ENCODE measurements around the gene TTC28.
"Not testable (repeated sequence)": the region's sequence is repeated elsewhere in the genome, so short reads cannot be mapped to it uniquely, and the experiment has no call there.

The TTC28 gene

DNA sequence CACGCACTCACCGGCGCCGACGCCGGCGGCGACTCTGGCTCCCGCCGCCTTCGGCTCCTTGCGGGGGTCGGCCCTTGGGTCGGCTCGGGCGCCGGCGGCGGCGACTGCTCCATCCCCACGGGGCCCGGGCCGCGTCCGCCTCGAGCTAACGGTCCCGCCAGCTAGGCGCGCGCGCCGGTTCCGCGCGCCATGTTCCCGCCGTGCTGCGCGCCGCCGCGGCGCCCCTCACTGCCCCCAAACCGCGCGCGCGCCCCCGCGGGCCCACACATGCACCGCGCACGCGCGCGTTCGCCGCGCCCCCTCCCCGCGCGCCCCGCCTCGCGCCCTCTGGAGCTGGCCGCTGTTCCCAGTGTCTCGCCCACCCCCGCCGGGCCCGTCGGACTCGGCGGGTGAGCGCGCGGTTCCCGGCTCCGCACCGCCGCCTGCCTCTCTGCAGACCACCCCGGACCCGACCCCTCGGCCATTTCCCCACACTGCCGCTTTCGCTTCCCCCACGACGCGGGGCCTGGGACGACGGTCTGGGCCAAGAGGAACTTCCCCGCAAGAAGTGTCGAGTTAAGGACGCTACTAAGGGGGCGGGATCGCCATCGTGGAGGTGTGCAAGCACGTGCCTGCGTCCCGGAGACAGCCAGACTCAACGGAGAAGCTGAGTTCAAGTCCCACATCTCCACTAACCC, at the start of gene TTC28:
TSS of gene TTC28 (minus strand) at position 230 of the 677 bp plus-strand sequence. CDS start at position 113, 117 bp downstream.
- DNase-seq, result peak in 1 of 2 donors; percentile 37

DNA sequence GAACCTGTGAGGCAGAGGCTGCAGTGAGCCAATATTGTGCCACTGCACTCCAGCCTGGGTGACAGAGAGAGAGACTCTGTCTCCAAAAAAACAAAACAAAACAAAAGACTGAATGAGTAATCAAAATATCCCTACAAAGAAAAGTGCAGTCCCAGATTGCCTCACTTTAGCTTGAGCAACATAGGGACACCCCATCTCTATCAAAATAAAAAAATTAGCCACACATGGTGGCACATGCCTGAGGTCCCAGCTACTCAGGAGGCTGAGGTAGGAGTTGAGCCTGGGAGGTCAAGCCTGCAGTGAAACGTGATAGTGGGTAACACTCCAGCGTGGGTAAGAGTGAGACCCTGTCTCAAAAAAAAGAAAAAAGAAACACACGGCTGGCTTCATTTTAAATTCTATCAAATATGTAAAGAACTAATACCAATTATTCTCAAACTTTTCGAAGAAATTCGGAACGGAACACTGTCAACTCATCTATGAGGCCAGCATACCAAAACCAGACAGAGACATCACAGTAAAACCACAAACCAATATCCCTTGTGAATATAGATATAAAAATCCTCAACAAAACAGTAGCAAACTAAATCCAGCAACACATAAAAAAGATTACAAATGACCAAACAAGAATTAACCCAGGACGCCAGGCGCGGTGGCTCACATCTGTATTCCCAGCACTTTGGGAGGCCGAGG, 49.1 kb upstream of the TTC28 start:
- DNase-seq, result no peak

DNA sequence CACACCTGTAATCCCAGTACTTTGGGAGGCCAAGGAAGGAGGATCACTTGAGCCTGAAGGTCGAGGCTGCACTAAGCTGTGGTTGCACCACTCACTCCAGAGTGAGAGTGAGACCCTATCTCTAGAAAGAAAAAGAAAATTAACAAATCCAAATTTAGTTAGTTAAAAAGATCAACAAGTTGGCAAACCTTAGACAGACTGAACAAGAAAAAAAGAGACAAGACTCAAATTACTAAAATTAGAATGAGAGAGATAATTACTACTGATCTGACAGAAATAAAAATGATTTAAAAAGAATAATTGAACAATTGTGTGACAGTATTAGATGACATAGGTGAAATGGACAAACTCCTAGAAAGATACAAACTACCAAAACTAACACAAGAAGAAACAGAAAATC, 48.4 kb upstream of the TTC28 start:
- DNase-seq, result no peak

DNA sequence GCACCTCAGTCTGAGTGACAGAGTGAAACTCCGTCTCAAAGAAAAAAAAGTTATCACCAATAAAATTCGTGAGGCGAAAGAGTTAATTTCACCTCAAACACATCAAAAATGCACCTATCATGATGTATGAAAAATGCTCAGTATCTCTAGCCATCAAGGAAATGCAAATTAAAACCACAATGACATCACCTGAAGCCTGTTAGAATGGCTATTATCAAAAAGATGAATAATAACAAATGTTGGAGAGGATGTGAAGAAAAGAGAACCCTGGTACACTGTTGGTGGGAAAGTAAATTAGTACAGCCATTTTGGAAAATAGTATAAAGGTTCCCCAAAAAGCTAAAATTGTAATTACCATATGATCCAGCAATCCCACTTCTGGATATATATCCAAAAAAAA, 38.4 kb upstream of the TTC28 start:
- no peak for DNase-seq

DNA sequence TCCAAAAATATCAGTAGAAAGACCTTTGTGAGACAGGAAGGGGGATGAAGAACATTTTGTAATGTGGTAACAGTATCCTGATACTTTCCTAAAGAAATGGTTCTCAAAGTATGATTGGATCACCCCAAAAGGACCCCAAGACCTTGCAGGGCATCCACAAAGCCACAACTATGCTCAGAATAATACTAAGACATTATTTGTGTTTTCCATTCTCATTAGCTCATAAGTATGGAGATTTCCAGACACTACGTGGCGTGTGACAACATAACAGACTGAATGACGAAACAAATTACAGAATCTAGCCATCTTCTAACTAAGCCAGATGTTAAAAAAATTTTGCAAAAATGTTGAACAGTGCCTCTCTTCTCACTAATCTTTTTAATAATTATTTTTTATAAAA, 37.0 kb upstream of the TTC28 start:
- no peak for DNase-seq

DNA sequence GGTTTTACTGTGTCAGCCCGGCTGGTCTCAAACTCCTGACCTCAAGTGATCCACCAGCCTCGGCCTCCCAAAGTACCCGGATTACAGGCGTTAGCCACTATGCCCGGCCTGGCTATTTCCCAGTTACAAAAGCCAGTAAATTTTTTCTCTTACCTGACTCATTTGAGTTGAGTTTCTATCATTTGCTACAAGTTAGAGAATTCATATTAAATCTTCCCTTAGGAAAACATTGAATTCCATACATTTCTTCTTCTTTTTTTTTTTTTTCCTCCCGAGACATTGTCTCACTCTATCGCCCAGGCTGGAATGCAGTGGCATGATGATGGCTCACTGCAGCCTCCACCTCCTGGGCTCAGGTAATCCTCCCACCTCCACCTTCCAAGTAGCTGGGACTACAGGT, 36.0 kb upstream of the TTC28 start:
- DNase-seq, result no peak

DNA sequence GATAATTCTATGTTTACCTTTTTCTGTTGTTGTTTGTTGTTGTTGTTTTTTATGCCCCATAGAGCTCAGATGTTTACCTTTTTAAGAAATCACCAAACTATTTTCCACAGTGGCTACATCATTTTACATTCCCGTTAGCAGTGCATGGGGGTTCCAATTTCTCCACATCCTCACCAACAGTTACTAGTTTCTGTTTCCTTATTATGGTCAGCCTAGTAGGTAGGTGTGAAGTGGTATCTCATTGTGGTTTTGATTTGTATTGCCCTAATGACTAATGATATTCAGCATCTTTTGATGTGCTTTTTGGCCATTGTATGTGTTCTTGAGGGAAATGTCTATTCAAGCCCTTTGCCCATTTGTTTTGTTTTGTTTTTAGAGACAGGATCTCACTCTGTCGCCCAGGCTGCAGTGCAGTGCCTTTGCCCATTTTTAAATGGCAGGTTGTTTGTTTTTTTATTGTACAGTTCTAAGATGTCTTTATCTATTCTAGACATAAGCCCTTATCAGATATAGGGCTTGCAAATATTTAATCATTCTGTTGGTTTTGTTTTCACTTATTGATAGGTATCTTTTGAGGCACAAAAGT, 34.5 kb upstream of the TTC28 start:
- no peak for DNase-seq

DNA sequence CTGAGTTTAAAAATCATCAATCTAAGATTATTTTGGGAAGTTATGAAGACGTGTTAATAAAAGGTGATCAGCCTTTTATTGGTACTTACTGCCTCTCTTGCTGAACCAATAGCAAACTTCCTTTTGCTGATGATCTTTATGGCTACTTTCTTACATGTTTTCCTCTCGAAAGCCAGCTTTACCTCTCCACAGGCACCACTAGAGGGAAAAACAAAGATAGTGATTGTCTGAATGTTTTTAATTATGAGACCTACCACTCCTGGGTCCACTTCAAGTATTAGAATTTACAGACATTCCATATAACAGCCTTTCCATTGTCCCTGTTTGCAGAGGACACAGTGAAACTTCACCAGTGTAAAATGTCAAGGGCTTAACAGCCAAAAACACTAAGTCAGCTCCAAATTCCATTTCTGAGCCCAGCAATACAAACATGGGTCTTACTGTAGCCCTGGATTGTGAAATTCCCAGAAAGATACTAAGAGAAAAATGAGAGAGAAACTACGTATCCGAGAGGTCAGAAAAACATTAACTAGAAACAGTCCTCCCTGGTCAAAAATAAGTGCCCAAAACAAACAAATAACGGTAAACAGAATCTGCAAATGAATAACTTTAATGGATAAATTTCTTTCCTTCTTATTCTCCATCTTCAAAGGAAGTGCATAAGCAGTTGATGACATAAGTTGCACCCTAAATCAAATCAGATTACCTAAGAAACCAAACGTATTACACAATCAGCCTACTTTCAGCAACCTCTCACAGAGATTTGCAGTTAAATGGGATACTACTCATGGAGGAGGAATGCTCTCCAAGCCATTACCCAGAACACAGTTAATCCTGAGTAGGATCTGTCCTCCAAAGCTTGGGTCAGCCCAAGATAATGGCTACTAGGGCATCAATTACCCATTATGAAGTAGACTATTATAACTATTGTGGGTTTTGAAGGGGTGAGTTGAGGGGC, 32.5 kb upstream of the TTC28 start:
- no peak for DNase-seq

DNA sequence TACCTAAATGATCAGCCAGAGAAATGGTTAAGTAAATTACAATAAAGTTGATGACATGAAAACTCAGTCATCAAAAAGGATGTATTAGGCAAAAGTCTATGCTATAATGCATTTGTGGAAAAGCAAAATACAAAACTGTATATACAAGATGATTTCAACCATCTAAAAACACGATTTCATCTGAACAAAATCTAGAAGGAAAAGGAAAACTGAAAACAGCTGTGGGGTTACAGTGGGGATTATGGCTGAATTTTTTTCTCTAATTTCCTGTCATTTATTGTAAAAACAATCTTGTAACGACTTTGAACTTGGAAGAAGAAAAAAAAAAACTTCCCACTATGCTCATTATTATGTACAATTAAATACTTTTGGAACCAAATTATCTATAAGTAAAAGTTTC, 31.7 kb upstream of the TTC28 start:
- DNase-seq, result no peak

DNA sequence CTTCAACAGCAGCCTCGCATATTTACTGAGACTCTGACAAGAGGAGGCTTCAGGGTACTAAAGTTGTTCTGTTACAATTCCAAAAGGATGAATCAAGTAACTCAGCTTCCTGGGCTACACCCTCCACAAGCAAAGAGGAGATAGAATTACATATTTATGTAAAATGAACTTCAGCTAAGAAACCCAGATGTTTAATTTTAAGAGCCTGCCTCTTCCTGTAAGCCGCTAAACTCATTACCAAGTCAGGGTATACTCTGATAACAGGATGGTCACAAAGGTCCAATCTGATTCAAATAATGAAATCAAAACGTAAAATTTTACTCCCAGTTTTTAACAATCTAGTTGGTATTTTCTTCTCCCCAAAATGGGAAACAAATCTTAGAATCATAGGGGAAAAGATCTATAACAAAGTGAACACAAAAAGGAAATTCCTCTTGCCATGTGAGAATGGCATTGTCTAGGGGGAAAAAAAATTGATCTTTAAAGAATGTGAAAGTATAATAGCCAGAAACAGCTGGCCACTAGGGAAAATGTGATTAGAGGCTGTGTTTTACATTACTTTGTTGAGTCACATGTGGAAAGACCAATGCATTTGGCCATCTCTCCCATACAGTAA, 31.0 kb upstream of the TTC28 start:
- no peak for DNase-seq

DNA sequence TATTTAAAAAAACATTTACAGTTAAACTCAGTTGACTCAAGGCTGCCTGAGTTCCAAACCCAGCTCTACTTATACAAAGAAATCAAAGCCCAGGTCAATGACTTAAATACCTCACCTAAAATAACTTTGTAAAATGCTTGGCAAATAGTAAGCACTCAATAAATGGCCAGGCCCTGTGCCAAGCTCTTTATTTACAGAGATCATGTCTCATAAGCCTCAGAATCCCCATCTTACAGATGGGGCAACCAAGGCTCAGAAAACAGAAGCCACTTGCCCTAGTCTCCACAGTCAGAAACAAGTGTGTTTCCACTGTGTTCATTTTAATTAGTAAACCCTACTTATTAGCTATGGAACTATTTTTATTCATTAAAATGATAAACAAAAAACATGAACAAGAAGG, 30.5 kb upstream of the TTC28 start:
- no peak for DNase-seq

DNA sequence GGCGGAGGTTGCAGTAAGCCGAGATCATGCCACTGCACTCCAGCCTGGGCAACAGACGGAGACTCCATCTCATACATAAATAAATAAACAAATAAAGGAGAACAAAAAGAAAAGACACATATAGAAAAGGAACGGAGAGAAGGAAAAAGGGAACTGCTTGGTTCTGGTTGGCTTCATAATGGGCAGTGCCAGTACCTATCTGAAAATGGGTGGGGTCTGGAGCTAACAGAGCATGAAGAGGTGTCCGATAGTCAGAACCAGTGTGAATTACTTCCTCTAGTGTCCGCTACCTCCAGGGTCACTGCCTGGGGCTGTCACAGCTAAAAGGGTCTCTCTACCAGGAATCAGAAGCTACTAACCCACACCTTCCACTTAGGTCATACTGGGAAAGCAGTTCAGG, 27.2 kb upstream of the TTC28 start:
- DNase-seq, result no peak

DNA sequence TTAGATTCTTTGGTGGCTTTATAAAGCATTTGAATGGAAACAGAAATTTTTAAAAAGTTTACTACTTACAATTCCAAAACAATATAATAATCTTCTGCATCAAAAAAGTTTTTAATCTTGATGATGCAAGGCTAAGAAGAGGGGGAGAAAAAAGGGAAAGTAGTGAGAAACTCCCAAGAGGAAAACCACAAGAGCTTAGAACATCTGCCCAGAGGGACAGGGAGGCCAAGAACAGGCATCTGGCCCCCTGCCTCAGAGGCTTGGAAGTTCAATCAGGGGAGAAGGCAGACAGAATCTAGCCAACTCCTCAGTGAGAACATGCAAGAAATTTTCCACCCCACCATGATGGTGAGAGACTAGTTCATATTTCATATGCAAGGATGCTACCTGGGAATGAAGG, 23.8 kb upstream of the TTC28 start:
- no peak for DNase-seq

DNA sequence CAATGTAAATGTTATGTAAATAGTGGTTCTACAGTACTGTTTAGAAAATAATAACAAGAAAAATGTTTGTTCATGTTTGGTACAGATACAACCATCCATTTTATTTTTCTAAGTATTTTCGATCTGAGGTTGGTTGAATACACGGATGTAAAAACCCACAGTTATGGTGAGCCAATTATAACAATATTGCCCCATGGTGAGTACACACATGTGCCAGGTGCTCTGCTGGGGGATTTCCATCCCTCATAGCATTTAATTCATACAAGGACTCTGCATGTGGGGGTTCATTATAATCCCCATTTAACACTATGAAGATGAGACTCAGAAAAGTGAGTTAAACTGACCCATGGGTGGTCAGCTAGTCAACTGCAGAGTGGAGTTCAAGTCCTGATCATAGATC, 23.3 kb upstream of the TTC28 start:
- DNase-seq, result no peak

DNA sequence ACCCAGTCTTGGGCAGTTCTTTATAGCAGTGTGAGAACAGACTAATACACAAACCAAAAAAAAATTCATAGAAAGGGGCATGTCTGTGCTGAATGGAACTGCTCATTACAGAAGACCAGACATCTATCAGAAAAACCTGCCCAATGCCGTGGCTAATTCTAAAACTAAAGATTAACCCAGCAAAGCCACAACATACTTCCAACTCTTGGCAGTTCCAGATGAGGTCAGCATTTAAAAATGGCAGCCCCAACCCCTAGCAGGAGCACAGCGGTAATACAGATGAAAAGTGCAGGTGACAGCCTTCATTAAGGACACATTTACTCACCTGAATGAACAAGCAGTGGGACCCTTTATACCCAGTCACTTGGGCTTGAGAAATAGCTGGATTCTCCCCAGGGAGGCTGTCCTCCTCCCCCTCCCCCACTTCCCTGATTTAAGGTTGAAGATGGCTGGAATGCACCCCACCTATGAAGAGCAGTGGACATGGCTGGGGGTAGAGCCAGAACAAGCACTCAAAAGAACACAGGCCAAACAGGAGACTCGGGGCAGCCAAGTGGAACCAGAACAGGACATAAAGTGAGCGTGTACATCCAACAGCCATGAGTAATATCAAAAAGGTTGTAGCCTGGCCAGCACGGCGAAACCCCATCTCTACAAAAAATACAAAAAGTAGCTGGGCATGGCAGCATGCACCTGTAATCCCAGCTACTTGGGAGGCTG, 13.6 kb upstream of the TTC28 start:
- not testable (repeated sequence) for DNase-seq

DNA sequence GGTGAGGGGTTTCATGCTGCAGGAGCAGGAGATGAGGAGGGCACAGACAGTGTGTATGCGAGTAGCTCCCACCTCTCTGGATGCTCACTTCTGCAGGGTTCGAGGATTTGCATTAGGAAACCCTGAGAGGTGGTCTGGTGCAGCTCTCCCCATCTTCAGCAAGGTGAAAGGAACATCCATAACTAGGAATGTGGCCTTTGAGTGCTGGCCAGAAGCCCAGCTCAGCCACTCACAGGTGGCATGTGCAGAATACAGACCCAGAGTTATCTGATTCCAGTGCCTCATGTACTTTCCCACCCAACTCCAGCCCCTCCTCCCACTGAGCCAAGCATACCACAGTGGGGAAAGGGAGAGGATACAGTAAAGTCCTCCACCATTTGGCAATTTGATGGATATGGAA, 10.2 kb upstream of the TTC28 start:
- DNase-seq, result not testable (repeated sequence)

DNA sequence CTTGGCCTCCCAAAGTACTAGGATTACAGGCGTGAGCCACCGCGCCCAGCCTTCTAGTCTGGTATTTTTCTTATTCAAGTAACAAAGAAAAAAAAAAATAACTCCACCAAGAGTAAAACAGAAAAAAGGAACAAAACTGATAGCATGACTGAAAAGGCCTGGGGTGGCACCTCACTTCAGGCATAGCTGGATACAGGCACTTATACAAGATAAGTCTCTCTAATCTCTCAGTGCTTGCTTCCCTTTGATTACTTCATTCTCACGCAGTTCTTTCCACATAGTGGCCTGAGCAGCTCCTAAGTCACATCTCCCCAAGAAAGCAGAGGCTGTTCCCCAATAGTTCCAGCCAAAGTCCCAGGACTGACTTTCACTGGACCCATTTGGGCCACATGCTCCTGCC, 3.3 kb upstream of the TTC28 start:
- not testable (repeated sequence) for DNase-seq

DNA sequence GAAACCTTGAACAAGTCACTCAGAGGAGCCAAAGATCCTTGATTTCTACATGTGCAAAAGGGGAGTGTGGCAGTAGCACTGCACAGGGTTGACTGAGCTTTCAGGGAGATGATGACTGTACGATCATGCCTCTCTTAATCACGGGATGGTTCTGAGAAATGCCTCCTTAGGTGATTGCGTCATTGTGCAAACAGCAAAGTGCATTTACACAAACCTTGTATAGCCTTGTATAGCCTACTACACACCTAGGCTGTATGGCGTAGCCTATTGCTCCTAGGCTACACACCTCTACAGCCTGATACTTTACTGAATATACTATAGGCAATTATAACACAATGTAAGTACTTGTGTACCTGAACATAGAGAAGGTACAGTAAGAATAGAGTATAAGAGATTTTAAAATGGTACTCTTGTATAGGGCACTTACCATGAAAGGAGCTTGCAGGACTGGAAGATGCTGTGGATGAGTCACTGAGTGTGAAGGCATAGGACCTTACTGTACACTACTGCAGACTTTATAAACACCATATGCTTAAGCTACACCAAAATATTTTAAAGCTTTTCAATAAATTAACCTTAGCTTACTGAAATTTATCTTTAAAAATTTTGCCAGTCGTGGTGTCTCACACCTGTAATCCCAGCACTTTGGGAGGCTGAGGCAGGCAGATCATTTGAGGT, 1.3 kb upstream of the TTC28 start:
- DNase-seq, result not testable (repeated sequence)

DNA sequence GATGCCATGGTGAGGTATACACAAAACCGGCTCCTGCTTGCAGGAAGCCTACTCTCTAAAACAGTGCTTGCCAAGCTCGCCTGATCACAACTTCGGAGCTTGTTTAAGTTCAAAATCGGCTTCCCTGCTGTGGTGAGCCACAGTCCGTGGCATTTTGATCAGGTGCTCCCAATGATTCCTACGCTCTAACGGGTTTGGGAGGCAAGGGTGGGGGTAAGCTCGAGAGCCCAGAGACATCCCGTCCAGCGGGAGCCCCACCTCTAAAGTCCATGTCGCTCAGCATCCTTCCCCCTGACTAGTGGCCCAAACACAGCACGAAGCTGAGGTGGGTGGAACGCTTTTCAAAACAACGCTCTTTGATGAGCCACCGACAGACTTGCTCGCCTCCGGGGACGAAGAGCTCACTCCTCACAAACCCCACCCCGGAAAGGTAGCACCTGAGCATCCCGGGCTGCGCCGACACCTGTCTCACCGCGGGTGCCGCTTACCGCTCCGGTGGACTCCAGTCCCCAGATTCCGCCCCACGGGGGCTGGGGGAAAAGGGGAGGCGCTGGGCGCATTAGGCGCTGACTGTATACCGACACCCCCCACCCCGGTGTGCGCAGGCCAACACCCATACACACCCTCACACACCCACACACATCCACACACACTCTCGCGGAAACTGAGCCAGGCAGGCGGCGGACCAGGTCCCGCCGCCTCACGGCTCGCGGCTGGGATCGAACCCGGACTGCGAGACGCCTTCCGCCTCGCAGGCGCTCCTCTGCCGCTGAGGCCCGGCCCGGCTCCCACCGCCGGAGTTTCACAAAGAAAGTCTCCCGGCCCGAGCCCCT, 646 bp downstream of the TTC28 start:
- peak in 1 of 2 donors; percentile 14 for DNase-seq

DNA sequence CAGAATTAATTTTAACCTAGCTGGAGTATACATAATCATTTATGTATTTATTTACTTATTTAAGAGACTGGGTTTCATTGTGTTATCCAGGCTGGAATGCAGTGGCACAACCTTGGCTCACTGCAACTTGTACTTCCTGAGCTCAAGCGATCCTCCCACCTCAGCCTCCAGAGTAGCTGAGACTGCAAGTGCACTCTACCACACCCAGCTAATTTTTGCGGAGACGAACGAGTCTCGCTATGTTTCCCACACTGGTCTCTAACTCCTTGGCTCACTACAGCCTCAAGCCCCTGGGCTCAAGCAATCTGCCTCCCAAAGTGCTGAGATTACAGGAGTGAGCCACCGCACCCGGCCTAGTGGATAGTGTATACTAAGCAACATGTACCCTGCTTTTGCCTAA, 1.5 kb downstream of the TTC28 start:
- DNase-seq, result not testable (repeated sequence)

Data from stimulated activated CD4-positive, alpha-beta T cell treated with anti-CD3 and anti-CD28 coated beads, Interleukin-2, amount 100 ng/mL, for 24 hours (primary cell).